ENCODE measurements around the gene RIOK1. TPM values are rescaled to one million over a fixed set of nuclear protein-coding genes. Genes with fewer than 3 reads are reported as not detected.

Gene RIOK1
- total and polyA plus RNA-seq, 2 of the 13 experiments (the other 11 are each of a cell fraction or from before 2014, with no cell fraction given), result 9.4 to 37.8 TPM

- TF ChIP-seq ZNF687 (CRISPR knock-in tag; IDR thresholded peaks at IDR 0.05) (peak; percentile 67), SALL2 (CRISPR knock-in tag; IDR thresholded peaks at IDR 0.05) (peak; percentile 60; the same call in 1 of the 2 replicates), HMGXB4 (CRISPR knock-in tag; IDR thresholded peaks at IDR 0.05; ENCODE audit: borderline replicate concordance in 1 of 2, low read depth in 1 of 2) (peak in 1 of 2 experiments; percentile 43; a peak in 2 of 4 replicates), DR1 (CRISPR knock-in tag; IDR thresholded peaks at IDR 0.05) (no peak; the same call in 1 of the 2 replicates), MAX (IDR thresholded peaks at IDR 0.05) (peak; percentile 47; the same call in 1 of the 2 replicates), ZNF674 (CRISPR knock-in tag; IDR thresholded peaks at IDR 0.05; ENCODE audit: low read depth) (no peak), GATAD2A (CRISPR knock-in tag; IDR thresholded peaks at IDR 0.05) (peak; percentile 33; the same call in 1 of the 2 replicates), ZNF276 (CRISPR knock-in tag; IDR thresholded peaks at IDR 0.05; ENCODE audit: low read depth) (no peak), NFKB2 (CRISPR knock-in tag; IDR thresholded peaks at IDR 0.05; ENCODE audit: borderline replicate concordance) (0 out of 2 replicates have a peak, but pooled peaks have one; percentile 49), GABPA (IDR thresholded peaks at IDR 0.05; ENCODE audit: low read depth, low read length) (no peak), GABPA (CRISPR knock-in tag; IDR thresholded peaks at IDR 0.05; ENCODE audit: low read depth) (no peak), CBX2 (IDR thresholded peaks at IDR 0.05; ENCODE audit: low read depth, low read length) (no peak), CBX2 (CRISPR knock-in tag; IDR thresholded peaks at IDR 0.05; ENCODE audit: low read depth) (no peak), NFYC (CRISPR knock-in tag; IDR thresholded peaks at IDR 0.05) (0 out of 2 replicates have a peak, but pooled peaks have one; percentile 7), ZNF691 (CRISPR knock-in tag; IDR thresholded peaks at IDR 0.05; ENCODE audit: borderline replicate concordance, low read depth) (0 out of 2 replicates have a peak, but pooled peaks have one; percentile 24), TIGD3 (CRISPR knock-in tag; IDR thresholded peaks at IDR 0.05; ENCODE audit: borderline replicate concordance) (no peak), FOSL2 (CRISPR knock-in tag; IDR thresholded peaks at IDR 0.05) (peak; percentile 39; the same call in 1 of the 2 replicates), ESRRA (CRISPR knock-in tag; IDR thresholded peaks at IDR 0.05; ENCODE audit: low read depth) (no peak), ZNF354B (CRISPR knock-in tag; IDR thresholded peaks at IDR 0.05) (no peak)
These were observed 57.2 kb downstream of the RIOK1 start (continued) for GRCh38 chr6:7446619-7447325.

All from HepG2 (cell line).